Neural cell (in vitro differentiated cells): ENCODE data around the gene UNC5A.

Source experiments
- MXI1 ChIP-seq: fragments of 450-650 bp; conservative IDR thresholded peaks from 2 replicates; pipeline ENCODE4 v1.6.1; 2014; ENCODE audit warnings: antibody characterized with exemption, mild to moderate bottlenecking; ENCODE audit not compliant: poor library complexity, severe bottlenecking
- POLR2AphosphoS5 ChIP-seq: IDR thresholded peaks from 2 replicates; pipeline ENCODE4 v1.6.1; 2012
- RAD21 ChIP-seq: fragments of 450-650 bp; conservative IDR thresholded peaks from 2 replicates; pipeline ENCODE4 v1.6.1; 2014; ENCODE audit warnings: antibody characterized with exemption, mild to moderate bottlenecking, moderate library complexity
- TAF1 ChIP-seq: IDR thresholded peaks from 2 replicates; pipeline ENCODE4 v1.6.1; 2012; ENCODE audit warnings: low read depth
- TF ChIP-seq, protein P1 (sequence below): fragments of 450-650 bp; IDR thresholded peaks from 2 replicates; pipeline ENCODE4 v1.5.1; 2014; ENCODE audit warnings: antibody characterized with exemption, mild to moderate bottlenecking, moderate library complexity; ENCODE audit not compliant: poor library complexity, severe bottlenecking

DNA sequence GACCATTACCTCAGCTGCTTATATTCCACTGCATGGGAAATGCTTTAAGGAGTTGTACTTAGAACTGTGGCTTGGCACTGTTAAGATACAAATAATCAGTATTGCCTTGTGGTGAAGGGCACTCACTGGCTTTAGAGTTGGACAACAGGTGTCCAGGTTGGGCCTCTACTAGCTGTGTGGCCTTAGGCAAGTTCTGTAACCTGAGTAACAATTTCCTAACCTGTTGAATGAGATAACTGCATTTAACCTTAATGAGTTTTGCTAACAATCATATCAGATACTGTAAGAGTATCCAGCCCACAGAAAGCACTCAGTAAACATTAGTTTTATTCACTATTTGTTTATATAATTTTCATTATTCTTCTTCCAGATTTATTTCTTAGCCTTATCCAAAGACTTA lies 106.0 kb downstream of the UNC5A start:
- TF ChIP-seq RAD21: no peak
- no peak for TF ChIP-seq MXI1
- TF ChIP-seq TAF1: no peak
- TF ChIP-seq, protein P1, sequence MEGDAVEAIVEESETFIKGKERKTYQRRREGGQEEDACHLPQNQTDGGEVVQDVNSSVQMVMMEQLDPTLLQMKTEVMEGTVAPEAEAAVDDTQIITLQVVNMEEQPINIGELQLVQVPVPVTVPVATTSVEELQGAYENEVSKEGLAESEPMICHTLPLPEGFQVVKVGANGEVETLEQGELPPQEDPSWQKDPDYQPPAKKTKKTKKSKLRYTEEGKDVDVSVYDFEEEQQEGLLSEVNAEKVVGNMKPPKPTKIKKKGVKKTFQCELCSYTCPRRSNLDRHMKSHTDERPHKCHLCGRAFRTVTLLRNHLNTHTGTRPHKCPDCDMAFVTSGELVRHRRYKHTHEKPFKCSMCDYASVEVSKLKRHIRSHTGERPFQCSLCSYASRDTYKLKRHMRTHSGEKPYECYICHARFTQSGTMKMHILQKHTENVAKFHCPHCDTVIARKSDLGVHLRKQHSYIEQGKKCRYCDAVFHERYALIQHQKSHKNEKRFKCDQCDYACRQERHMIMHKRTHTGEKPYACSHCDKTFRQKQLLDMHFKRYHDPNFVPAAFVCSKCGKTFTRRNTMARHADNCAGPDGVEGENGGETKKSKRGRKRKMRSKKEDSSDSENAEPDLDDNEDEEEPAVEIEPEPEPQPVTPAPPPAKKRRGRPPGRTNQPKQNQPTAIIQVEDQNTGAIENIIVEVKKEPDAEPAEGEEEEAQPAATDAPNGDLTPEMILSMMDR: no peak
- no peak for TF ChIP-seq POLR2AphosphoS5
